OCI-LY7 (cell line): ENCODE results near the gene DIS3.

Source experiments
- EZH2phosphoT487 ChIP-seq: fragments of 200-600 bp; sonication (generic); IDR thresholded peaks from 2 replicates; pipeline ENCODE4 v1.6.1; 2018; ENCODE audit warnings: low read depth, borderline replicate concordance, mild to moderate bottlenecking, mixed run types, antibody characterized with exemption, low read length, moderate library complexity, mixed read lengths
- TF ChIP-seq, protein P1 (sequence below): fragments of 200-600 bp; sonication (generic); conservative IDR thresholded peaks from 2 replicates; pipeline ENCODE4 v1.5.1; 2014; ENCODE audit warnings: mild to moderate bottlenecking, antibody characterized with exemption, low read length, moderate library complexity, mixed read lengths

DNA sequence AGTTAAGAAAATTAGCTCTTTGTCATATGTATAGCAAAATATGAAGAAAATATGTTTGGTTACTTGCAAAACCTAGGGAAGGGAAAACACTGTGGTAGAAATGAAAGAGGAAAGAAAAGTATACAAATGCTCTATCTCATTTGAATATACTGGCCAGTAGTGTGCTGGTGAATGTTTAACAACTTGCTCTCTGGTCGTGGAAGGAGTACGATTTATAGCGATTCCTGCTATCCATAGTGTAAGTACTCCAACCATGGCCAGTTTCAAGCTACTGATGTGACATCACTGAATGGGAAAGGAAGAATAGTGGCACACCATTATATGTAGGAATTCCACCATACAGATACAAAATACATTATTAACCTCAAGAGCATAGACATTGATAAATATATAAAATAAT is 44.7 kb downstream of the DIS3 start:
- no peak for TF ChIP-seq EZH2phosphoT487
- TF ChIP-seq, protein P1, sequence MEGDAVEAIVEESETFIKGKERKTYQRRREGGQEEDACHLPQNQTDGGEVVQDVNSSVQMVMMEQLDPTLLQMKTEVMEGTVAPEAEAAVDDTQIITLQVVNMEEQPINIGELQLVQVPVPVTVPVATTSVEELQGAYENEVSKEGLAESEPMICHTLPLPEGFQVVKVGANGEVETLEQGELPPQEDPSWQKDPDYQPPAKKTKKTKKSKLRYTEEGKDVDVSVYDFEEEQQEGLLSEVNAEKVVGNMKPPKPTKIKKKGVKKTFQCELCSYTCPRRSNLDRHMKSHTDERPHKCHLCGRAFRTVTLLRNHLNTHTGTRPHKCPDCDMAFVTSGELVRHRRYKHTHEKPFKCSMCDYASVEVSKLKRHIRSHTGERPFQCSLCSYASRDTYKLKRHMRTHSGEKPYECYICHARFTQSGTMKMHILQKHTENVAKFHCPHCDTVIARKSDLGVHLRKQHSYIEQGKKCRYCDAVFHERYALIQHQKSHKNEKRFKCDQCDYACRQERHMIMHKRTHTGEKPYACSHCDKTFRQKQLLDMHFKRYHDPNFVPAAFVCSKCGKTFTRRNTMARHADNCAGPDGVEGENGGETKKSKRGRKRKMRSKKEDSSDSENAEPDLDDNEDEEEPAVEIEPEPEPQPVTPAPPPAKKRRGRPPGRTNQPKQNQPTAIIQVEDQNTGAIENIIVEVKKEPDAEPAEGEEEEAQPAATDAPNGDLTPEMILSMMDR = no peak
